ENCODE results near the gene MINK1.
A peak's percentile ranks its signal among the peaks of the same experiment; 100 is the strongest.

MINK1 gene

DNA sequence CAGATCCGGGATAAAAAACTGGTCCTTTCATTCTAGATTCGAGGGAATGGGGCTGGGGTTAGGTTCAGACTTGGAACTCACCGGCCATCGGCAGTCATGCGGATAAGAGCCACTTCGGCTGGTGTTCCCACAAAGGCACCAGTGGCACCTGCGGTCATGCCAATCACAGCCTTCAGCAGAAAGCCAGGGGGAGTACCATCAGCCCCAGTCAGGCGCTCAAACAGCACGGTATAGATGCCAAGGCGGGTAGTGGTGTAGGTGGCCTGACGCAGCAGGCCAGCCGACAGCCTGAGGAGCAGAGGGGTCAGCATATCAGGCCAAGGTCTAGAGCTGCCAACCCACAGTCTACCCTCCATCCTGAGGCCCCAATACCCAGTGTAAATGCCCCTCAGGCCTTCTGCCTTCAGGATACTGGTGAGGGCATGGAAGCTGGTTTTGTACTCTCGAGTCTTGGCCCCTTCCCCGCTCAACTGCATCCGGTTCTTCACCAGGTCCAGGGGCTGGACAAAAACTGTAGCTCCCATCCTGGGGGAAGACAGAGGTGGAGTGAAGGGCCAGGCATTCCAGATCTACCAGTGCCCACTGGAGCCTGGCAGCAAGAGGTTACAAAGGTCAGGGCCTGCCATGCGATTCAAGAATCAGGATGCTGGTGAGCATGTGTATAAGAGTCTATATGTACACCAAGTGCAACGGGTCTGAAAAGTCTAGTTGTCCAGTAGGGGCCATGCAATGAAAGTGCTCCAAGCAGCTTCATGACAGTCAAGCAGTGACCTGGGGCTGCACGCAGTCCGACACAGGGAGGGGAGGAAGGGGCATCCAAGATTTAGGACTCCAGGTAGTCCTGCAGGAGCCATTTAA lies 105.8 kb downstream of the MINK1 start:
- no peak for DNase-seq

DNA sequence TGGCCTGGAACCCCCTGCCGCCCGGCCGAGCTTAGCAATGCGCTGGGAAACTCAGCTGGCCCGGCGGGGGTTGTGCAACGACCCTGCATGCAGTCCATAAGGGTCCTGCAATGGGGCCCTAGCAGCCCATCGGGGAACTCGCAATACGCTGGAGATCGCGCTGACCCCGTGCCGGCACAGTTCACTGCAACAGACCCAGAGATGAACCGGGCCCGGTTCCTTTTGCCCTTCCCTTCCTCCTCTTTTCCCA lies 106.3 kb downstream of the MINK1 start:
- no peak for DNase-seq

DNA sequence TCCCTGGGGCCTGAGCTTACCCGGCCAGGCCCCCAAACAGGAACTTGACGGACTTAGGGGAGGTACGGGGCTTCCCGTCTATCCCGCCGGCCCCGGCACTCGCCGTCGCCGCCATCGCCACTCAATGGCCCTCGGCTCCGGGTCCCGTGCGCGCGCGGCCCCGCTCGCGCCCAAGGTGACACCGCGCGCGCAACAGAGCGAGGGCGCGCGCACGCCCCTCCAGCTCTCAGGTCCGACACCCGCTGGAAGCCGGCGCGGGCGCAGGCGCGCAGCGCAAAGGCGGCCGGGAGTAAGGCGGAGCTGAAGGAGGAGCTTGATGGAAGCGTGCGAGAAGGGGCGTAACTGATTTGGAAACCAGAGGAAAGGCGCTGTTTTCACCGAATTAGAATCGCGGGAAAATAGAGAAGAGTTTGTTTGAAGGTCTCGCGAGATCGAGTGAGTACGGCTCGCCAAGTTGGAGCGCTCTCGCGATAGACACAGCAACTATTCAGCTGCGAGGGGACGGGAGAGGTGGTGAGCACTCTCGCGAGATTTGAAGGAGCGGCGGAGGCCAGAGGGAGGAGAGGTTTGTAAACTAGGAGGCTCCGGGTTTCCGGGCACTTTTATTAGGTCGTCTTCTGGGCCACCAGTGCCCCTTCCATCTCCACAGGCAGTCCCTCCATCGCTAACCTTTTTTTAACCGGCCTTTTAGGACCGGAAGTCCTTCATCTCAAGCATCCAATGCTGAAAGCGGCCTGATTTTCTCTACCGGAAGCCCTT lies 106.8 kb downstream of the MINK1 start, which contains the start of the genes RNF167 and SLC25A11:
RNF167 (plus strand) TSS at position 473 of the 759 bp plus-strand sequence. CDS start 642 bp downstream, outside the sequence.
SLC25A11 (minus strand) TSS at position 251 of the 759 bp plus-strand sequence; CDS start at position 115, 136 bp downstream.
- peak; percentile 98 for DNase-seq

DNA sequence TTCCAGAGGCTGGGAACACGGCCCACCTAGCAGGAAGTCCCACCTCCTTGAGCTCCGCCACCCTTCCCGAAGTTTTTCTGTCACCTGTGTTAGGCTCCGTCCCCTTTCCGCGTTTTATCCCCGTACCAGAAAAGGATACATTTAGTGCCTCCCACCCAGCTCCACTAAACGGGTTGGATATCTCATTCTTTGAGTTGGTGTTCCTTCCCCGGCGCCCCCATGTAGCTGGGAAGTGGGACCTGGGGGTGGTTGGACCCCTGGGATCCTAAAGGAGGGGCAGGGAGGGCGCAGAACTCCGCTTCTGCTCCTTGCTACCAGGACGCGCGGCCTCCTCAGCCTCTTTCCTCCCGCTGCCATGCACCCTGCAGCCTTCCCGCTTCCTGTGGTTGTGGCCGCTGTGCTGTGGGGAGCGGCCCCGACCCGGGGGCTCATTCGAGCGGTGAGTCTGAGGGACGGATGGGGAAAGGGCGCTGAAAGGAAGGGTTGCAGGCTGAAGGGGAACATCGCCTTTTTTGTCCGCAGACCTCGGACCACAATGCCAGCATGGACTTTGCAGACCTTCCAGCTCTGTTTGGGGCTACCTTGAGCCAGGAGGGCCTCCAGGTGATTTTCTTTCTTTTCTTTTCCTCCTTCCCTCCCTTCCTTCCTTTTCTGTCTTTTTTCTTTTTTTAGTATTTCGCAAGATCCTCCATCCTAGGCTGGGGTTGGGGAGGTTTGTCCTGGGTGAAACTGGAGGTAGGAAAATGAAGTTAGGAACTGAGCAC lies 107.6 kb downstream of the MINK1 start:
- DNase-seq = no peak

DNA sequence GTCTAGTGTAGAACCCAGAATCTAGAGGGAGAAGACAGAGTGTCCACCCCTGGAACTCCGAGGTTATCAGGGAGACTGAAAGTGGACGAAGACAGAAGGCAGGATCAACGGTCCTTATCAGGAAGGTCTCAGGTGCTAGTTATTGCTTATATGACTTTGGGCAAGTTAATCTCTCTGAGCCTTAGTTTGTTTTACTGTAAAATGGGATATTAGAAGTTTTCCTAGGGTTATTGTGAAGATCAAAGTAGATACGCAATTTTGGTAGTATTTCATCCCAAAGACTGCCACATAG lies 108.1 kb downstream of the MINK1 start:
- DNase-seq = no peak

DNA sequence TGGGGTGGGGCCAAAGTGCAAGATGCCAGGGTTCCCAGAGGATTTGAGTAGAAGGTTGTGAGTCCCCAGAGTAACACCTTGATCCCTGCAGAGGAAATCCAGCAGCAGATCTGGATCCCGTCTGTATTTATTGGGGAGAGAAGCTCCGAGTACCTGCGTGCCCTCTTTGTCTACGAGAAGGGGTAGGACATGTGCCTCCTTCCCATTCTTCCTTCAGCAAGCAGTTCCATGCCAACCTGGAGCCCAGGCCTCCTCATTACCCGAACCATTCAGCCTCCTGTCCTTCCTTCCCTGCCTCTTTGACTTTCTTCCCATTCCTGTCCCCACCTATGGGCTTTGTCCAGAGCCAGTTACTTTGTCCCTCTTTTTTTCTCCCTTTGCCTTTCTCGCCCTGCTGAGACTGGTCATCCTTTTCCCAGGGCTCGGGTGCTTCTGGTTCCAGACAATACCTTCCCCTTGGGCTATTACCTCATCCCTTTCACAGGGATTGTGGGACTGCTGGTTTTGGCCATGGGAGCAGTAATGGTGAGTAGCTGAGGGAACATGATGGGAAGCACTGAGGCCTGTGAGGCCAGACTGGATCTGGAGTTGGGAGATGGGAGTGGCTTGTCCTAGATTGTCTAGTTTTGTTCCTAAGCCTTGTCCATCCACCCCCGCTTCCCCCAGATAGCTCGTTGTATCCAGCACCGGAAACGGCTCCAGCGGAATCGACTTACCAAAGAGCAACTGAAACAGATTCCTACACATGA lies 109.8 kb downstream of the MINK1 start:
- no peak for DNase-seq

DNA sequence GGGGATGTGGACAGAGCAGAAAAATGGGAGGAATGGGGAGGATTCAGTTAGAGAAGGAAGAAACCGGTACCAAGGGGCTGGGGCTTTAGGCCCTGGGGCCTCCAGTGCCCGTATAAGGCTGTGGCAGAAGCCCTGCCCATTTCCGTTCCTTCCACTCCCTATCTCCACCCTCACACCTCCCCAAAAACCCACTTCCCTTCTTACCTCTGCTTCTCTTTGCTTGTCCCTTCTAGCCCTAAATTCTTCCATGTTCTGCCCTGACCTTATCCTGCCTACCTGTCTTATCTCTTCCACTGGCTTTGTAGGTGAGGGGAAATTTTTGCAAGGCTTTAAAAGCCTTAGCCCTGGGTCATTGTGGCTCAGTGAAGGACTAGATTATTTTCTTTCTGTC lies 111.0 kb downstream of the MINK1 start:
- DNase-seq = no peak

DNA sequence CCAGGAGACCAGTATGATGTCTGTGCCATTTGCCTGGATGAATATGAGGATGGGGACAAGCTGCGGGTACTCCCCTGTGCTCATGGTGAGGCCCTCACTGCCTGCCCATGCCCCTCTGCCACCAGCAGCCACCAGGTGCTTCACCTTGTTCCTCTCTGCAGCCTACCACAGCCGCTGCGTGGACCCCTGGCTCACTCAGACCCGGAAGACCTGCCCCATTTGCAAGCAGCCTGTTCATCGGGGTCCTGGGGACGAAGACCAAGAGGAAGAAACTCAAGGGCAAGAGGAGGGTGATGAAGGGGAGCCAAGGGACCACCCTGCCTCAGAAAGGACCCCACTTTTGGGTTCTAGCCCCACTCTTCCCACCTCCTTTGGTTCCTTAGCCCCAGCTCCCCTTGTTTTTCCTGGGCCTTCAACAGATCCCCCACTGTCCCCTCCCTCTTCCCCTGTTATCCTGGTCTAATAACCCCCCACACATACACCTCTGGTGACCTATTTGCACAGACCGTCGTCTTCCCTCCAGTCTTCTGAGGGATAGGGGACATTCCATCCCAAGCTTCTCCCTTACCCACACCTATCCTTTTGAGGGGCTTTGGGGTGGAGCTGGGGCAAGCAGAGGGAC lies 111.5 kb downstream of the MINK1 start:
- no peak for DNase-seq

DNA sequence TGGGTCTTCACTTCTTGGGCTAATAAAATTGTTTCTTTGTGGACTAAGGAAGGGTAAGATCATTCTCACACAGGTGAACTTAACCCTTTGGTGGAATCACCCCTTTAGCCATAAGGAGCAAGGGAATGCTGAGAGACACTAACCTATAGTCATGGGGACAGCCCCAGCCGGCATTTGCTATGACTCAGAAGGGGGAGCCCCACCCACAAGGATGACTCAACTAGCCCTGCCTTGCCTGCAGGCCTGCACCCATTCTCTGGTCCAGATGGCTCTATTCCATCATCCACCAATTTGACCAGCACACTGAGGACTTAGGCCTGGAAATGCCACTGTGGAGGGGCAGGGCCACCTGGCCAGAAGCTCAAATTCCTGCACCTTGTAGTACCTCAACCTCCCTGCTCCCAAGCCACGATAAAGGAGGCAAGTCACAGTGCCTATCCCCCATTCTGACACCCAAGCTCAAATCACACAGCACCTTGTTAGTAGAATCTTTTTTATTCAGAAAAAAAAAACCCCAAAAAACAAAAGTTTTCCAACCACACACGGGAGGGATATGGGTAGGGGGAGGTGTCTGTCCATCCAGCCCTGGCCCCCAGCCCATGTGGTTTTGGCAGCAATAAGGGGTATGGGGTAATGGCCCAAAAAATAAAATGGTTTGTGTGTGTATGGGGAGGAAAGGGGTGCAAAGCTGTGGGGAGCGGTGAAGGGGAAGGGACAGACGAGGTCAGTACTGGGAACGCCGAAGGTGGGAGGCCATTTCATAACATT lies 112.2 kb downstream of the MINK1 start:
- DNase-seq = peak; percentile 77

DNA sequence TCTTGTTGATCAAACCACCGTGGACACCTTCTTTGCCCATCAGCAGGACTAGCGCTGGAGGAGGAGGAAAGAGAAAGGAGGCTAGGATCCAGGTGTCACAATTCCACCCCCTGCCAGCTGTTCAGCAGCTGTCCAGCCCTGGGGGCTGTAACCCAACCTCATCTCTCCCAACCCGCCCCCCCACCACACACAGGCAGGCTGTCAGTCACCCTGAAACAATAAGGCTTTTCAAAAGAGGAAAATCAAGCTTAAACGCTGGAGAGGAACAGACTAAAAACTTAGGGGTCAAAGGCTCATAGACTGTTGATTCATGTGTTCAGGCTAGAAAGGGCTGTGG lies 112.8 kb downstream of the MINK1 start:
- no peak for DNase-seq

DNA sequence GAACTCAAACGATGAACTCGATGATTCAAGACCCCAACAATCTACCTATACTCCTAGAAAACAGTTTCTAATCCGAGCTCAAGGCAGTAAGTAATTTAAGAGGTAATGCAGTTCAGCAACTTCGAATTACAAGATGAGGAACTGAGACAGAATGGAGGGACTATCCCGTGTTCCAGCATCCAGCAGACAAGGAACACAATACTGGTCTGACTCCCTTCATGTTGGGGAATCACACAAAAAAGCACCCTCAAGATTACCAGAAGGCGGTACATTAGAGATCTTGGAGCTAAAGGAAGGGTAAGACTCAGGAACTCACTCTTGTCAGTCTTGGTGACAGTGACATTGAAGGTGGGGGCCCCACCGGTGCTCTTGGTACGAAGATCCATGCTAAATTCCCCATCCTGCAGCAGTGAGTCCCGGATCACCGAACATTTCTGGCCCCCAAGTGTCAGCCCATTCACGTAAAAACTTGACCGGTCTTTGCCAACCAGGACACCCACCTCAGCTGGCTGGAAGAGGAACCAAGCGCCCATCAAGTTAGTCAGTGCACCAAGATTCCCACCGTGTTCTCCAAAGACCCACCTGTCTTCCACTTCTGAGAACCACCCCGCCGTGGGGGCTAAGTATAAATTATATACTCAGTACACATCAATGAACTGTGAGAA lies 113.3 kb downstream of the MINK1 start:
- no peak for DNase-seq

DNA sequence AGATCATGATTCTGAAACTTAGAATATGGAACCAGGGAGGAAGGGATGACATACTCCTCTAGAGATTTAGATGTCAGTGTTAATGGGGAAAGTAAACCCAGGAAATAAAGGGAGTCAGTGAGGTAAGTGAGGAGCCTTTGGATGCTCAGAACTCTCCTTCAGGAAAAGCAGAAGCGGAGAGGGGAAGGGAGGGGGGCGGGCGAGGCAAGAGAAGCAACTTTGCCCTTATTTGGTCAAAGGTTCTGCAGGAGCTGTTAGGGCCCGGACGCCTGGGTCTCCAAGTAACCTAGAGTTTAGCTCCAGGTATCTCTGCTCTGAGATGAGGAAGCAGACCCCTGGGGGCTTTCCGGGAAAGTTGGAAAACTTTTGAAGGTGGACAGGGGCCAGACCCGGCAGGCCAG lies 113.9 kb downstream of the MINK1 start:
- DNase-seq = no peak
